Measurements from ENCODE around the gene SIDT1. TPM values are rescaled to one million over a fixed set of nuclear protein-coding genes. Genes with fewer than 3 reads are reported as not detected.

SIDT1 gene
- total RNA-seq, 1 donor from 2014 or later = not detected

DNA sequence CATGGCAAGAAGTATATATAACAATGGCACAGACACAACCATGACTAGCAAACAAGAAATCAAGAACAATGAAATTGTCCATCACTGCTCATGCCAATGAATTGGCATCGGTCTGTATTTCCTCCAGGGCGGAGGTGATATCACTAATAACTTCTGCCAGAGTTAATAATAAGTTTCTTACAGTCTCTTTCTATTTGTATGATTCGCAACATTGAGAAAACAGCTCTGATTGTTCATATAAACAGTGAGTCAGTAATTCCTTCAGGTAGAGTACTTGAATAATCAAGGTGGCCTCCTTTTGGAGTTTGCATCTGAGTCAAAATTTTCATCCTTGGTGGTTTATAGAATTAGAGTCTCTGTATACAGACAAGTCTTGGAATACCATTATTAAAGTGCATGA is 9.1 kb upstream of the SIDT1 start:
- Histone ChIP-seq H3K36me3 (no peaks in the 10 kb centered on the region), H3K4me2 (no peak overlapping the region), H4K20me1 (ENCODE audit: low read depth) (no peaks in the 10 kb centered on the region), H2AFZ (replicated peaks) (no peak overlapping the region), H3F3A (ENCODE audit: low read depth) (no peaks in the 10 kb centered on the region), H3K4me1 (no peaks in the 10 kb centered on the region), H3K27ac (no peak overlapping the region), H3K27me3 (peaks cover 92% of the 10 kb centered on the region), H3K9ac (no peak overlapping the region), H3K9me3 (ENCODE audit: low read depth) (no peaks in the 10 kb centered on the region), H3K4me3 (no peak overlapping the region), H3K79me2 (ENCODE audit: low read depth) (no peaks in the 10 kb centered on the region)
- DNase-seq (ENCODE audit: low spot score) = no peak
- TF ChIP-seq EZH2 (IDR thresholded peaks at IDR 0.05) (no peak), EZH2phosphoT487 (IDR thresholded peaks at IDR 0.05) (no peak)
- TF ChIP-seq, protein P1, sequence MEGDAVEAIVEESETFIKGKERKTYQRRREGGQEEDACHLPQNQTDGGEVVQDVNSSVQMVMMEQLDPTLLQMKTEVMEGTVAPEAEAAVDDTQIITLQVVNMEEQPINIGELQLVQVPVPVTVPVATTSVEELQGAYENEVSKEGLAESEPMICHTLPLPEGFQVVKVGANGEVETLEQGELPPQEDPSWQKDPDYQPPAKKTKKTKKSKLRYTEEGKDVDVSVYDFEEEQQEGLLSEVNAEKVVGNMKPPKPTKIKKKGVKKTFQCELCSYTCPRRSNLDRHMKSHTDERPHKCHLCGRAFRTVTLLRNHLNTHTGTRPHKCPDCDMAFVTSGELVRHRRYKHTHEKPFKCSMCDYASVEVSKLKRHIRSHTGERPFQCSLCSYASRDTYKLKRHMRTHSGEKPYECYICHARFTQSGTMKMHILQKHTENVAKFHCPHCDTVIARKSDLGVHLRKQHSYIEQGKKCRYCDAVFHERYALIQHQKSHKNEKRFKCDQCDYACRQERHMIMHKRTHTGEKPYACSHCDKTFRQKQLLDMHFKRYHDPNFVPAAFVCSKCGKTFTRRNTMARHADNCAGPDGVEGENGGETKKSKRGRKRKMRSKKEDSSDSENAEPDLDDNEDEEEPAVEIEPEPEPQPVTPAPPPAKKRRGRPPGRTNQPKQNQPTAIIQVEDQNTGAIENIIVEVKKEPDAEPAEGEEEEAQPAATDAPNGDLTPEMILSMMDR (IDR thresholded peaks at IDR 0.05) = no peak
- H3K4me1 Mint-ChIP-seq = no peaks in the 10 kb centered on the region
- peaks cover 4% of the 10 kb centered on the region for H3K27me3 Mint-ChIP-seq (ENCODE audit: insufficient read depth, low read depth)
- H3K4me3 Mint-ChIP-seq = no peak overlapping the region
- H3K27ac Mint-ChIP-seq = no peak overlapping the region
- H3K9me3 Mint-ChIP-seq = no peaks in the 10 kb centered on the region
- H3K36me3 Mint-ChIP-seq = no peaks in the 10 kb centered on the region

DNA sequence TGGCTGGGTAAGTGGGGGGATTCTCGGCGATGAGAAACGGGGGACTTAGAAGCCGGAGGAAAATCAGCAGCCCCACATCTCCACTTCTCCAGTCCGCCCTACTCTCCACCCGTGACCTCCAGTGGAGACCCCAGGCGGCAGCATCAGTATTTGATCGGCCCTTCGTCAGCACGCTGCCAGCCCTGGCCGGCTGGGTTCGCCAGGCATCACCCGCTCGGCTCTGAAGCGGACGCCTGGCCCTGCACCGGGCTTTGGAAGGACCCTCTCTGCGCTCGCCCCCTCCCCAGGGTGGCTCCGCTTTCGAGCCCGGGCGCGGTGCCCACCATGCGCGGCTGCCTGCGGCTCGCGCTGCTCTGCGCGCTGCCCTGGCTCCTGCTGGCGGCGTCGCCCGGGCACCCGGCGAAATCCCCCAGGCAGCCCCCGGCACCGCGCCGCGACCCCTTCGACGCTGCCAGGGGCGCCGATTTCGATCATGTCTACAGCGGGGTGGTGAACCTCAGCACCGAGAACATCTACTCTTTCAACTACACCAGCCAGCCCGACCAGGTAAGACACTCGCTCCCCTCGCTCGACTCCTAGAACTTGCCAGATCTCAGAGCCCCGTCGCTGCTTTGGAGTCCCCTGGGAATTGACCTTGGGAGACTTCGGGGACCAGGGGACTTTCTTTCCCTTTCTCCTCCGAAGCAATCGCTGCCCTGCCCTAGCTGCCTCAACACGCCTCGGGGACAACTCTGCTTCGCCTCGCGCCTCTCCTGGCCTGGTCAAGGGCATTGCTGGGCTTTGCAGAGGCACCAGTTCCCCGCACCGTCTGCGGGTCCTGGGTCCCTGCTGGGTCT is 561 bp downstream of the SIDT1 start:
- H3K9me3 Mint-ChIP-seq = no peaks in the 10 kb centered on the region
- peak; percentile 67 for DNase-seq (ENCODE audit: low spot score)
- peaks cover 16% of the 10 kb centered on the region for H3K4me1 Mint-ChIP-seq
- H3K27me3 Mint-ChIP-seq (ENCODE audit: insufficient read depth, low read depth) = peaks cover 55% of the 10 kb centered on the region
- Histone ChIP-seq H3K79me2 (ENCODE audit: low read depth) (no peaks in the 10 kb centered on the region), H3K9me3 (ENCODE audit: low read depth) (no peaks in the 10 kb centered on the region), H3K4me2 (peak overlapping the region; percentile 88), H2AFZ (replicated peaks) (peak overlapping the region; percentile 81), H3K4me3 (peak overlapping the region; percentile 54), H3K27ac (no peak overlapping the region), H3K27me3 (peaks cover 94% of the 10 kb centered on the region), H3F3A (ENCODE audit: low read depth) (no peaks in the 10 kb centered on the region), H3K4me1 (peaks cover 5% of the 10 kb centered on the region), H3K36me3 (no peaks in the 10 kb centered on the region), H4K20me1 (ENCODE audit: low read depth) (no peaks in the 10 kb centered on the region), H3K9ac (no peak overlapping the region)
- H3K4me3 Mint-ChIP-seq = peak overlapping the region; percentile 91
- TF ChIP-seq EZH2 (IDR thresholded peaks at IDR 0.05) (peak; percentile 83), EZH2phosphoT487 (IDR thresholded peaks at IDR 0.05) (peak; percentile 71)
- TF ChIP-seq, protein P1 (IDR thresholded peaks at IDR 0.05) = no peak
- H3K27ac Mint-ChIP-seq = peak overlapping the region; percentile 30
- no peaks in the 10 kb centered on the region for H3K36me3 Mint-ChIP-seq

DNA sequence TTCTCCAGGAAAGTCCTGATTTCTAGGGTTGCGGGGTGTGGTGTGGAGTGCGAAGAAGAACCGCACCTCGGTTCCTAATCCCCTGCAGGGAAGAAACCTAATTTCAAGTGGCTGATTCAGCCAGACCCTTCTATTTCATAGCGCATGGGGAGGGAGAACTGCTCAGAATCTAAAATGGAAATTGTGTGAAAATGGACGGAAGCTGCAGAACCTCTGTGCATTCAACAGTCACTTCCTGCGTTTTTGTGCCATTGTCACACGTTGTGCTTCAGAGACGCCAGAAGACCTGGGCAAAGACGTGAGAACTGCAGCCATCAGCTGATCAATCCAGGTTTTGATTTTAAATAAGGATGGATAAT is 1.2 kb downstream of the SIDT1 start:
- peaks cover 55% of the 10 kb centered on the region for H3K27me3 Mint-ChIP-seq (ENCODE audit: insufficient read depth, low read depth)
- Histone ChIP-seq H3K27me3 (peaks cover 88% of the 10 kb centered on the region), H3K9me3 (ENCODE audit: low read depth) (no peaks in the 10 kb centered on the region)

More for the DNA sequence above, 1.2 kb downstream of the SIDT1 start:
- H3K4me1 ChIP-seq = peaks cover 5% of the 10 kb centered on the region
- no peak overlapping the region for H3K27ac ChIP-seq
- H3K4me3 ChIP-seq = peak overlapping the region; percentile 54
- Mint-ChIP-seq H3K27ac (no peak overlapping the region), H3K9me3 (no peaks in the 10 kb centered on the region), H3K36me3 (no peaks in the 10 kb centered on the region), H3K4me3 (peak overlapping the region; percentile 91), H3K4me1 (peaks cover 16% of the 10 kb centered on the region)
- TF ChIP-seq, protein P1 (IDR thresholded peaks at IDR 0.05) = no peak
- TF ChIP-seq EZH2phosphoT487 (IDR thresholded peaks at IDR 0.05) (no peak), EZH2 (IDR thresholded peaks at IDR 0.05) (no peak)
- no peak for DNase-seq (ENCODE audit: low spot score)
- H3K9ac ChIP-seq = no peak overlapping the region
- no peaks in the 10 kb centered on the region for H4K20me1 ChIP-seq (ENCODE audit: low read depth)
- peak overlapping the region; percentile 81 for H2AFZ ChIP-seq (replicated peaks)
- no peaks in the 10 kb centered on the region for H3K79me2 ChIP-seq (ENCODE audit: low read depth)
- no peaks in the 10 kb centered on the region for H3K36me3 ChIP-seq
- H3K4me2 ChIP-seq = peak overlapping the region; percentile 88
- H3F3A ChIP-seq (ENCODE audit: low read depth) = no peaks in the 10 kb centered on the region

Measured in neural progenitor cell (in vitro differentiated cells).